Spleen (tissue), 11 donors: ENCODE measurements around the gene CYP2B6. TPM values are rescaled to one million over a fixed set of nuclear protein-coding genes. Genes with fewer than 3 reads are reported as not detected.

Experiments used
- DNase-seq: peaks from one replicate; pipeline ENCODE4 v3.0.0-alpha.2; 2020
- H3K27ac ChIP-seq, 8 donors: fragments of 200-600 bp; sonication (generic) in 7 of 8; 1 replicate in 4 of 8; 2 replicates in 4 of 8; pipeline versions ENCODE4 v1.5.0 to v1.8.0; 2016 to 2021; ENCODE audit warnings: inconsistent platforms in 4 of 8, mild to moderate bottlenecking in 4 of 8, moderate library complexity in 1 of 8
- H3K27me3 ChIP-seq, 7 donors: fragments of 200-600 bp; sonication (generic) in 6 of 7; replicated peaks in 1 of 7; 1 replicate in 4 of 7; 2 replicates in 3 of 7; pipeline versions ENCODE4 v1.5.0 to v1.8.0; 2016 to 2021; ENCODE audit warnings: inconsistent platforms in 3 of 7, mild to moderate bottlenecking in 1 of 7
- H3K36me3 ChIP-seq, 6 donors: fragments of 200-600 bp; sonication (generic) in 5 of 6; 1 replicate in 4 of 6; 2 replicates in 2 of 6; pipeline versions ENCODE4 v1.5.0 to v1.8.0; 2016 to 2021; ENCODE audit warnings: inconsistent platforms in 2 of 6
- H3K4me1 ChIP-seq, 6 donors: fragments of 200-600 bp; sonication (generic) in 5 of 6; 1 replicate in 3 of 6; 2 replicates in 3 of 6; pipeline versions ENCODE4 v1.5.0 to v1.8.0; 2016 to 2021; ENCODE audit warnings: inconsistent platforms in 3 of 6
- H3K4me3 ChIP-seq, 8 donors: fragments of 200-600 bp; sonication (generic) in 7 of 8; 1 replicate in 4 of 8; 2 replicates in 4 of 8; pipeline versions ENCODE4 v1.5.0 to v1.8.0; 2016 to 2021; ENCODE audit warnings: inconsistent platforms in 4 of 8, mild to moderate bottlenecking in 4 of 8, moderate library complexity in 2 of 8
- H3K9me3 ChIP-seq, 8 donors: fragments of 200-600 bp; sonication (generic) in 7 of 8; 1 replicate in 4 of 8; 2 replicates in 4 of 8; pipeline versions ENCODE4 v1.5.0 to v1.8.0; 2016 to 2021; ENCODE audit warnings: inconsistent platforms in 4 of 8
- CTCF ChIP-seq, 11 experiments: fragments of 200-600 bp in 7 of 11; fragments of 450-650 bp in 4 of 11; sonication (generic) in 4 of 11; IDR thresholded peaks in 8 of 11; conservative IDR thresholded peaks in 3 of 11; 1 replicate in 7 of 11; 2 replicates in 4 of 11; pipeline versions ENCODE4 v1.4.0 to v1.8.0; 2016 to 2021; ENCODE audit warnings: antibody characterized with exemption in 11 of 11, inconsistent platforms in 4 of 11, mild to moderate bottlenecking in 1 of 11
- POLR2A ChIP-seq, 3 donors: fragments of 450-650 bp; IDR thresholded peaks; one replicate each; pipeline ENCODE4 v1.5.1; 2017; ENCODE audit warnings: antibody characterized with exemption in 3 of 3, mild to moderate bottlenecking in 1 of 3
- POLR2AphosphoS5 ChIP-seq, 3 donors: sonication (generic); formaldehyde crosslinking; IDR thresholded peaks; one replicate each; pipeline ENCODE4 v1.5.1; 2017; ENCODE audit warnings: antibody characterized with exemption in 3 of 3
- WGBS, 5 donors: extraction: QIAGEN DNeasy Blood & Tissue Kit in 3 of 5; methylation state at CpG; one replicate each; pipeline versions ENCODE4 v1.1.5 to v1.1.7; 2013 to 2018; 5-methylcytosine and 5-hydroxymethylcytosine counted together
- intact Hi-C: fragments of 100-400 bp; cut with DNase I; formaldehyde crosslinking; loops from one replicate; pipeline ENCODE4 v1.15.0; 2023; ENCODE audit warnings: low total_unique reads
- polyA plus RNA-seq, 3 donors: library from polyadenylated mRNA; stranded (reverse); fragments of 200-250 nt; gene quantifications; one replicate each; pipeline ENCODE4 v1.2.1, GENCODE V29; 2013
- total RNA-seq, 7 donors: library from RNA; depleted of rRNA in 3 of 7; stranded (reverse); fragments of >200 nt in 3 of 7; fragmentation: NEBNext Ultra II Directional in 4 of 7; extraction: Animal tissue kit (Norgen Biotek cat#: 25700) in 4 of 7; gene quantifications; one replicate each; pipeline versions ENCODE4 v1.1.0 to v1.2.1, GENCODE V29; 2016 to 2021
- donor health status: healthy with polysubstance abuse.
- donor health status: DM: no; HTN: no; CAD: no; lungs with moderate emphysema.
- donor health status: DM: no; HTN: no; CAD: no.
- donor health status: Bipolar disorder and iron deficiency.
- donor health status: healthy.
- donor health status: DM: no; HTN: no; CAD: no.
- donor health status: DM: yes; HTN: yes; CAD: no.

Gene CYP2B6
- total and polyA plus RNA-seq, 10 donors, result not detected

GRCh38 chr19:41019346-41019745, 28.3 kb downstream of the CYP2B6 start:
- Histone ChIP-seq H3K9me3 (no peaks in the 10 kb centered on the region), H3K4me3 (no peak overlapping the region), H3K27me3 (peaks cover 0 to 36% (median 0%) of the 10 kb centered on the region in 7 donors), H3K4me1 (no peaks in the 10 kb centered on the region), H3K27ac (no peak overlapping the region), H3K36me3 (no peaks in the 10 kb centered on the region)
- 66 to 85% (median 75%) methylated on average over 4 to 5 of the region's 5 CpGs for WGBS, 5 donors
- TF ChIP-seq POLR2AphosphoS5 (IDR thresholded peaks at IDR 0.05) (no peak), CTCF (IDR thresholded peaks at IDR 0.05 in 8 of 11, conservative IDR thresholded peaks at IDR 0.05 in 3 of 11) (no peak), POLR2A (IDR thresholded peaks at IDR 0.05) (no peak)
- no peak for DNase-seq
- intact Hi-C loops, result no loop called here

- Histone ChIP-seq H3K36me3 (no peaks in the 10 kb centered on the region), H3K4me1 (no peaks in the 10 kb centered on the region), H3K9me3 (no peaks in the 10 kb centered on the region), H3K4me3 (no peak overlapping the region), H3K27me3 (peaks cover 0 to 66% (median 8%) of the 10 kb centered on the region in 7 donors), H3K27ac (no peak overlapping the region)
- TF ChIP-seq POLR2A (IDR thresholded peaks at IDR 0.05) (no peak), POLR2AphosphoS5 (IDR thresholded peaks at IDR 0.05) (no peak), CTCF (IDR thresholded peaks at IDR 0.05 in 8 of 11, conservative IDR thresholded peaks at IDR 0.05 in 3 of 11) (no peak)
- intact Hi-C loops, result no loop called here
- no peak for DNase-seq
- WGBS, 5 donors, result 54 to 67% (median 55%) methylated on average over 2 of the region's 2 CpGs
Observed at GRCh38 chr19:41023193-41023592, 32.1 kb downstream of the CYP2B6 start.

- Histone ChIP-seq H3K4me1 (no peaks in the 10 kb centered on the region), H3K9me3 (no peaks in the 10 kb centered on the region), H3K27me3 (peaks cover 0 to 53% (median 8%) of the 10 kb centered on the region in 7 donors), H3K36me3 (no peaks in the 10 kb centered on the region), H3K27ac (no peak overlapping the region), H3K4me3 (no peak overlapping the region)
- no peak for TF ChIP-seq POLR2AphosphoS5 (IDR thresholded peaks at IDR 0.05)
- no peak for TF ChIP-seq POLR2A (IDR thresholded peaks at IDR 0.05)
- no peak for TF ChIP-seq CTCF (IDR thresholded peaks at IDR 0.05 in 8 of 11, conservative IDR thresholded peaks at IDR 0.05 in 3 of 11)
- WGBS, 5 donors, result 70 to 88% (median 81%) methylated on average over 9 of the region's 9 CpGs
- intact Hi-C loops, result no loop called here
- no peak for DNase-seq
Observed at GRCh38 chr19:41025411-41025810, 34.3 kb downstream of the CYP2B6 start.

GRCh38 chr19:41025871-41026270, 34.8 kb downstream of the CYP2B6 start:
- H3K27me3 ChIP-seq, result peaks cover 0 to 48% (median 8%) of the 10 kb centered on the region in 7 donors
- no peak overlapping the region for H3K4me3 ChIP-seq
- H3K4me1 ChIP-seq, result no peaks in the 10 kb centered on the region
- WGBS, 5 donors, result 15 to 25% (median 23%) methylated on average over 16 to 32 of the region's 32 CpGs
- no peaks in the 10 kb centered on the region for H3K9me3 ChIP-seq
- no peaks in the 10 kb centered on the region for H3K36me3 ChIP-seq
- TF ChIP-seq CTCF (IDR thresholded peaks at IDR 0.05 in 8 of 11, conservative IDR thresholded peaks at IDR 0.05 in 3 of 11) (no peak), POLR2AphosphoS5 (IDR thresholded peaks at IDR 0.05) (no peak), POLR2A (IDR thresholded peaks at IDR 0.05) (no peak)
- intact Hi-C loops, result no loop called here
- H3K27ac ChIP-seq, result no peak overlapping the region
- DNase-seq, result no peak
